HAP-1 (cell line): Measurements from ENCODE around the gene DCAF17.
A peak's percentile ranks its signal among the peaks of the same experiment; 100 is the strongest.
"Not testable (repeated sequence)": the region's sequence is repeated elsewhere in the genome, so short reads cannot be mapped to it uniquely, and the experiment has no call there.

Source experiments
- DNase-seq, 2 experiments: peaks; one replicate each; pipeline ENCODE4 v3.0.0-alpha.2; 2016 to 2020; ENCODE audit warnings: low spot score in 2 of 2
- H3K27me3 ChIP-seq: fragments of 250-450 bp; sonication (Bioruptor Pico); 2 replicates; pipeline ENCODE4 v1.5.1; 2020; ENCODE audit warnings: low read depth, mild to moderate bottlenecking, moderate library complexity
- H3K36me3 ChIP-seq: fragments of 250-450 bp; sonication (Bioruptor Pico); replicated peaks from 2 replicates; pipeline ENCODE4 v1.5.1; 2020; ENCODE audit warnings: mild to moderate bottlenecking
- H3K4me1 ChIP-seq: fragments of 250-450 bp; sonication (Bioruptor Pico); 2 replicates; pipeline ENCODE4 v1.5.1; 2020; ENCODE audit warnings: mild to moderate bottlenecking
- H3K4me3 ChIP-seq: fragments of 250-450 bp; sonication (Bioruptor Pico); 2 replicates; pipeline ENCODE4 v1.5.1; 2020; ENCODE audit warnings: mild to moderate bottlenecking, moderate library complexity
- H3K9me3 ChIP-seq: fragments of 250-450 bp; sonication (Bioruptor Pico); 2 replicates; pipeline ENCODE4 v1.5.1; 2020; ENCODE audit warnings: mild to moderate bottlenecking, moderate library complexity
- in situ Hi-C: fragments of 300-500 bp; cut with MboI; formaldehyde crosslinking; loops from 3 replicates; pipeline ENCODE4 v1.14.3; 2020; ENCODE audit warnings: low sequenced_read_pairs, inconsistent platforms, mixed read lengths

Gene DCAF17

GRCh38 chr2:171412571-171413175 lies 21.4 kb upstream of the DCAF17 start:
- no peak for DNase-seq
- Histone ChIP-seq H3K4me1 (peaks cover 21% of the 10 kb centered on the region), H3K4me3 (no peak overlapping the region), H3K9me3 (no peaks in the 10 kb centered on the region), H3K36me3 (no peaks in the 10 kb centered on the region), H3K27me3 (no peaks in the 10 kb centered on the region)
- in situ Hi-C loops = loop anchor here (25.0 kb wide), 1 partner anchor 250 kb away; the partner anchor contains the start of gene TLK1

GRCh38 chr2:171414645-171415044 lies 19.4 kb upstream of the DCAF17 start:
- H3K4me3 ChIP-seq, H3K36me3 ChIP-seq, H3K27me3 ChIP-seq, H3K9me3 ChIP-seq, DNase-seq: not testable (repeated sequence)
- H3K4me1 ChIP-seq = peaks cover 15% of the 10 kb centered on the region
- in situ Hi-C loops = loop anchor here (5.0 to 25.0 kb wide), 2 partner anchors 252 to 442 kb away; partner anchors contain the start of gene TLK1

- H3K4me3 ChIP-seq = no peak overlapping the region
- H3K9me3 ChIP-seq = no peaks in the 10 kb centered on the region
- no peaks in the 10 kb centered on the region for H3K27me3 ChIP-seq
These were observed 17.8 kb upstream of the DCAF17 start for GRCh38 chr2:171416009-171416926.

GRCh38 chr2:171419333-171419732 lies 14.7 kb upstream of the DCAF17 start:
- in situ Hi-C loops = loop anchor here (5.0 to 25.0 kb wide), 2 partner anchors 257 to 447 kb away; partner anchors contain the start of gene TLK1
- Histone ChIP-seq H3K4me3 (no peak overlapping the region), H3K36me3 (no peaks in the 10 kb centered on the region; the same call in 1 of the 2 replicates), H3K27me3 (no peaks in the 10 kb centered on the region), H3K9me3 (peaks cover 17% of the 10 kb centered on the region), H3K4me1 (no peaks in the 10 kb centered on the region)
- no peak for DNase-seq

More at GRCh38 chr2:171416009-171416926, 17.8 kb upstream of the DCAF17 start:
- Histone ChIP-seq H3K36me3 (no peaks in the 10 kb centered on the region), H3K4me1 (peaks cover 3% of the 10 kb centered on the region)
- DNase-seq = peak; percentile 77 to 90
- in situ Hi-C loops = loop anchor here (5.0 to 25.0 kb wide), 2 partner anchors 254 to 444 kb away; partner anchors contain the start of gene TLK1

GRCh38 chr2:171420728-171421563 lies 13.1 kb upstream of the DCAF17 start:
- no peaks in the 10 kb centered on the region for H3K27me3 ChIP-seq
- H3K4me1 ChIP-seq = no peaks in the 10 kb centered on the region
- peaks cover 24% of the 10 kb centered on the region for H3K9me3 ChIP-seq
- H3K4me3 ChIP-seq = no peak overlapping the region
- no peaks in the 10 kb centered on the region; the same call in 1 of the 2 replicates for H3K36me3 ChIP-seq
- in situ Hi-C loops = loop anchor here (25.0 kb wide), 1 partner anchor 259 kb away; the partner anchor contains the start of gene TLK1
- DNase-seq = no peak

GRCh38 chr2:171422710-171423495 lies 11.1 kb upstream of the DCAF17 start:
- H3K9me3 ChIP-seq = peaks cover 24% of the 10 kb centered on the region
- DNase-seq, H3K4me3 ChIP-seq, H3K36me3 ChIP-seq, H3K4me1 ChIP-seq, H3K27me3 ChIP-seq: not testable (repeated sequence)
- in situ Hi-C loops = loop anchor here (25.0 kb wide), 1 partner anchor 261 kb away; the partner anchor contains the start of gene TLK1

GRCh38 chr2:171430516-171431410 lies 3.3 kb upstream of the DCAF17 start:
- H3K4me1 ChIP-seq = peaks cover 9% of the 10 kb centered on the region
- in situ Hi-C loops = no loop called here
- peaks cover 1% of the 10 kb centered on the region for H3K36me3 ChIP-seq
- DNase-seq = no peak
- H3K4me3 ChIP-seq = no peak overlapping the region
- no peaks in the 10 kb centered on the region for H3K27me3 ChIP-seq
- H3K9me3 ChIP-seq = no peaks in the 10 kb centered on the region; the same call in 1 of the 2 replicates

- DNase-seq = no peak
- Histone ChIP-seq H3K4me3 (no peak overlapping the region), H3K36me3 (peaks cover 9% of the 10 kb centered on the region), H3K27me3 (no peaks in the 10 kb centered on the region), H3K9me3 (no peaks in the 10 kb centered on the region; the same call in 1 of the 2 replicates), H3K4me1 (peaks cover 9% of the 10 kb centered on the region)
- in situ Hi-C loops = no loop called here
These were observed 2.3 kb upstream of the DCAF17 start for GRCh38 chr2:171431677-171432167.

GRCh38 chr2:171432206-171432968 lies 1.6 kb upstream of the DCAF17 start:
- in situ Hi-C loops = no loop called here

GRCh38 chr2:171432969-171433762 lies 860 bp upstream of the DCAF17 start:
- Histone ChIP-seq H3K4me3 (peak overlapping the region; percentile 80), H3K4me1 (peaks cover 9% of the 10 kb centered on the region), H3K36me3 (peaks cover 23% of the 10 kb centered on the region), H3K27me3 (no peaks in the 10 kb centered on the region), H3K9me3 (no peaks in the 10 kb centered on the region; the same call in 1 of the 2 replicates)
- DNase-seq = peak; percentile 55 to 72
- in situ Hi-C loops = no loop called here

More at GRCh38 chr2:171432206-171432968, 1.6 kb upstream of the DCAF17 start:
- peaks cover 15% of the 10 kb centered on the region for H3K36me3 ChIP-seq
- no peaks in the 10 kb centered on the region; the same call in 1 of the 2 replicates for H3K9me3 ChIP-seq
- no peaks in the 10 kb centered on the region for H3K27me3 ChIP-seq
- peaks cover 9% of the 10 kb centered on the region for H3K4me1 ChIP-seq
- peak overlapping the region; percentile 80; the same call in 1 of the 2 replicates for H3K4me3 ChIP-seq
- no peak for DNase-seq

- DNase-seq = no peak
- peaks cover 9% of the 10 kb centered on the region for H3K4me1 ChIP-seq
- H3K27me3 ChIP-seq = no peaks in the 10 kb centered on the region
- in situ Hi-C loops = no loop called here
- H3K9me3 ChIP-seq = no peaks in the 10 kb centered on the region; the same call in 1 of the 2 replicates
- peak within 1 kb of the TSS; percentile 80 for H3K4me3 ChIP-seq
- H3K36me3 ChIP-seq = peaks cover 26% of the 10 kb centered on the region
These were observed 338 bp upstream of the DCAF17 start, which contains the start of gene METTL8 for GRCh38 chr2:171433763-171434012. TSS of gene METTL8 (minus strand) at chr2:171433990. CDS start at chr2:171392185, 41,805 bp downstream.
